Stimulated activated CD8-positive, alpha-beta memory T cell treated with anti-CD3 and anti-CD28 coated beads, Interleukin-7, amount 100 ng/mL, for 4 hours (primary cell): ENCODE results near the gene ATG5.
A peak's percentile ranks its signal among the peaks of the same experiment; 100 is the strongest.

Experiments
- DNase-seq, 2 donors: peaks; one replicate each; pipeline ENCODE4 v3.0.0-alpha.2; 2020; ENCODE audit warnings: low read depth in 2 of 2

ATG5 gene

DNA sequence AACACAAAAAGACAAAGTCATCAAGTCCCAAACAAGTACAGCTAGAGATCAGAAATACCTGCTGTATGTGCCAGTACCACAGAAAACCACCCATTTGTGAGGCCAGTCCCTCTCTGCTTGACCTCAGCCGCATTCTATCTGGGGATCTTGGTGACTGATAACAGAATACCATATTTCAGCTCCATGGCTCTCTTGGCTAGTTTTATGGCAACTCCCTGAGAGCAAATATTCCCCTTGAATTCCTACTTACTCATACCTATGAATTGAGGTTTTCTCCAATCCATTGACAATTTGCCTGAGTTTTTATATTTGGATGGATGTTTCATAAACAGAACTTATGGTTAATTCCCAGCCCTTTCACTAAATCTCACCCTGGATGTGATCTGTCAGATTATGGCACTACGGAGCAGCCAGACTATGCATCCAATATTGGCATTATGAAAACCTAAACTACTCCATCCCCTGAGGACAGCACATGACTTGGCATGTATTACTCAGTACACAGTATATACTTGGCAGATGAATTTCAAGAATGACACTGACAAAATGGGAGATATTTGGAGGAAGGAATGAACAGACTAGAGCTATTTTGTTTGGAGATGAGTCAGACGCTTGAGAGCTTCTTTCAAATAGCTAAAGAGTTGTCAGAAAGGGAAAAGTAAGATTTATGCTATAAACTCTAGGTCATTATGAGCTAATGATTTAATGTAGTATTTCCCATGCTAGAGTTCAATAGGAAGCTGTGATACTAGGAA is 143.7 kb downstream of the ATG5 start:
- no peak for DNase-seq

DNA sequence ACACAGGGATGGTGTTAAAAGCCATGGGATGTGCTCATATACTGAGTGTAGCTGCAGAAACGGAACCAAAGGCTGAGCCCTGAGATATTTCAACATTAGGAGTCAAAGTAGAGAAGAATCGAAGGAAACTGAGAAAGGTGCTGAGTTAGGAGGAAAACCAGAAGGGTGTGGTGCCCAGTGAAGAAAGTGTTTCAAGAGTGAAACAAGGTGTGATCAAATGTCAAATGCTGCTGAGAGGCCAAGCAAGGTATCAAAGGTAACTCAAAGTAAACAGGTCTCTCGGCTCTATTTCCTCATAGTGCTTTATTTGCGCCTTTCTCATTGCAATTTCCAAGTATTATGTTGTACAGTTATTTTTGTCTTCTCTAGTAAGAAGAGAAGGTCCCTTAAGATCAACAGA is 145.4 kb downstream of the ATG5 start:
- DNase-seq = no peak

DNA sequence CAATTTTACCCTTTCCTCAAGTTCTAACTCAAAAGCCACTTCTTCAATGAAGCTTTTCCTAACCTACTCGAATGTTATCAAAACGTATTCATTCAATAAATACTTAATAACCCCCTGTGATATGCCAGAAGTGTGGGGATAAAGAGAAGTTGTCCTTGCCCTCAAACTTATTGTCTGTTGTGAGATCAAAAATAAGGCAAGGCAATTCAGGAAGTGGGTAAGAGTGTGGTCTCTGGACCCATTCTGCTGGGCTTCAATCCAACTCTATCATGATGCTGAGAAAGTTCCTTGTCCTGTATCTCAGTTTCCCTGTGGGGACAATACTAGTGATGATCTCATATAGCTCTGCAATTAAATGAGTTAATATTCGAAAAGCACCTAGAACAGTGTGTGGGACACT is 146.7 kb downstream of the ATG5 start:
- DNase-seq = no peak

DNA sequence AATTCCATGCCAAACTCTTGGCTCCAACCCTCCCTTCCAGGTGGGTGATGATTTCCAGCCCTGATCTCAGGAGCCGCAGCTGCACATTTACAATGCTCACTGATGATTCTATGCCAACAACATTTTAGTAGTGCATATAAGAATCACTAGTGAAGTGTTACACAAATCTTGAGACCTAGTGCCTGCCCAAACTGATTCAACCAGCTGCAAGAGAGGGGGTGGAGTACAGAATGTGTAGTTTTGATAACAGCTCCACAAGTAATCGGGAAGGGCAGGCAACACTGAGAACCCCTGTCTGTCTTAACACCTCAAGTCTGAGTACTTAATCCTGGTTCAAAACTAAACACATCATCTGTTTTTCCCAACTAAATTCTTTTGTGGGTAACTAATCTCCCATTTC is 147.8 kb downstream of the ATG5 start:
- DNase-seq = no peak

DNA sequence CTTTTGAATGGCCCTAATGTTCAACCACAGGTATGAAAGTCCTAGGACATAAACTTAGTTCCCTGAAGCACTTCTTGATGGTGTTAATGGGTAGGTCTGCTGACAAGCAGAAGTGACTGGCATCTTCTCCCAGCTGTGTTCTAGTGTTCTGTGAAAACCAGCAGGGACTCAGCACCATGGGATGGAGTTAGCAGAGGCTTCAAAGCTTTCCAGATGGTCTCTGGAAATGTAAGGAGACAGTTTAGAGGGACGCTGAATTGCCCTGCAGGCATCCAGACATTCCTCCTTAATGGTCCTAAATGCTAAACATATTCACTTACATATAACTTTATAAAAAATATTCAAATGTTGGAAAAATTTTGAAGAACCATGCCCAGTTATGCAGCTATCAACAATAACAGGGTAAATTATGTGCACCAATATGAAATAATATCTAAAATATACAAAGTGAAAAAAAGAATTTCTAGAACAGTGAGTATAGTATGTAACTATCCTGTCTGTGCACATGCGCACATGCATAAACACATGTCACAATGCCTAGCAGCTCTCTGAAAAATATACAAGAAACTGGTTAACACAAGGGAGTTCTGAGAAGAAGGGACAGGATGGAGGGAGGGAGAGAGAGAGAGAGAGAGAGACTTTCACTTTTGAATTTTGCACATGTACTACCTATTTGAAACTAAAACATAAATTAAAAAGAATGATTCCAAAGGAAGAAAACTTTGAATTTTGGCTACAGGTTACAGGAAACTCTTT is 152.3 kb downstream of the ATG5 start:
- no peak for DNase-seq

DNA sequence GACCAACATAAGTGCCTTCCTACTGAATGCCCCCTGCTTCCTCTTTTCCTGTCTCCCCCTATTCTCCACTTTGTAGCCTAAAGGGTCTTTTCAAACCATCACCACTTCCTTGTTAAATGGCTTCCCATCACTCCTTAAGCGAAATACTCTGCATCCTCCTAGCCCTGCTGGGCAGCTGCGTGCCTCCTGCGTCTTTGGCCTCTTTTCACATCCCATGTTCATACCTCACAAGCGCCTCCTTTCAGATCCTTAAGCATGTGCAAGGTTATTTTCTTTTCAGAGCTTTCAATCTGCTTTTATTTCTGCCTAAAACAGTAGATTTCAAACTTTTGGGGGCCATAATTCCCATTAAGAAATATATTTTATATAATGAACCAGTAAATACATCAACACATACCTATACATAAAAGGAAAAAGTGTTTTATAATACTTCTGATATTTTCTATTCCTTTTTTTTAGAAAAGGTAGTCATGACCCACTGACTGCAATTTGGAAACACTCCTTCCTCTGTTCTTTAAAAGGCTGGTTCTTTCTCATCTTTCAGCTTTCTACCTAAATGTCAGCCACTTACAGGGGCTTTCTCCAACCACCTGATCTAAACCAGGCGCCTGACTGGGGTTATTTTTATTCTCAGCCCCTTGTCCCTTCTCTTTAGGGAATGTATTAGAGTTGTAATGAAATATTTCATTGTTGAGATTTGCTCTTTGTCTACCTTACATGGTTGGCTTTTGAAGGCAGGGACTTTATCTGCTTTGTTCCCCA is 155.3 kb downstream of the ATG5 start:
- no peak for DNase-seq

- no peak for DNase-seq
Measured at GRCh38 chr6:106169517-106169916, 156.0 kb downstream of the ATG5 start.

- no peak for DNase-seq
Measured at GRCh38 chr6:106168097-106168888, 157.3 kb downstream of the ATG5 start.

- DNase-seq = no peak
Measured at GRCh38 chr6:106167096-106167814, 158.3 kb downstream of the ATG5 start.

DNA sequence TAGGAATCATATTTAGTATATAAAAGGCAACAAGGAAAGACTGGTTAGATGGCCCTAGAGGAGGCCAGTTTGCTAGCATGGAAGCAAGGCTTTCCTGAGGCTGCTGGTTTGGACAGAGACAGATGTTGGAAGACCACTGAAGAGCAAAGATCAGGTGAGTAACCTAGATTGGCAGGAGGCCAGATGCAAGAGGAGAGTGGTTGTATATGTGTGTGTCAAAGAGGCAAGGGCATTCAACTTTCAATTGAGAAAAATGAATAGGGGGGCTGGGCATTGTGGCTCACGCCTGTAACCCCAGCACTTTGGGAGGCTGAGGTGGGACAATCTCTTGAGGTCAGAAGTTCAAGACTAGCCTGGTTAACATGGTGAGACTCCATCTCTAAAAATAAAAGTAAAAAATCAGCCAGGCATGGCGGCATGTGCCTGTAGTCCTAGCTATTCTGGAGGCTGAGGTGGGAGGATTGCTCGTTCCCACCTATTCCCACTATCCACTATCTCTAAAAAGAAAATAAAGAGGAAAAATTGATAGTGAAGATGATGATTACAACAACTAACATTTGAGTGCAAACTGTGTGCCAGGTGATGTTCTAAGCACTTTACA is 159.6 kb downstream of the ATG5 start:
- DNase-seq = no peak

DNA sequence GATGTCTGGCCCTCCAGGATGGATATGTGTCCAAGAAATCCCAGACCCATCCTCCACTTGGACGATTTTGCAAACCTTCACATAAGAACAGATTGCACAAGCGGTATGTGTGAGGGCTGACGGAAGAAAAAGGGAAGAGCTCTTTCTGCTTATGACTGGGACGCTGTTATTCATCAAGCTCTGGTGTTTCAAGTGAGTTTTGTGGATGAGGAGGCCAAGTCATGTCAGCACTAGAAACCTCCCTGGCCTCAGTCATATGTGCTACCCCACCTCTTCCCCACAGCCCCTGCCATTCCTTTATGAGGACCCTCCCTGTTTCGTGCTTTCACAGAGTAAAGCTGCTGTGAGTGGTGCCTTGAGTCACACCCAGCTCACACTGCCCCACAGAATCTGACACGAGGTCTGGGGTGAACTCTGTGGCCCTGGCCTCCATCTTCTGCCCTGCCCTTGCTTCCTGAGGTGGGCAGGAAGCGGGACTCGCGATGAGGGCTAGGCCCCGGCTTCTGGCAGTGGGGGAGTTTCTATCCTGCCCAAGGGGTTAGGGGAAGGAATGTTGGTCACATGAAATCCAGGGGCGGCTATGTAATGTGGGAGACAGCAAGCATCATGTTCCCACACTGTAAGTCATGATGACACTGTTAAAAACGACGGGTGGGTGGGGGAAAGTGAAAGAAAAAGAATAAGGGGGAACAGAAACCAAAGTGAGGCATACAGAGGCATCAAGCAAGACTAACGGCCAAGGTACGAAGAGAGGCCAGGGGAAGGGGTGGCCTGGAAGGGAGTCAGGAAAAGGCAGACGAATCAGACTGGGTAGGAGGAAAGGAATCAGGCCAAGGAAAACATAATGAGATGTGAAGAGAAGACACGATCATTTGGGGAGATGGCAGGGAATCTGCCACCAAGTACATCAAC is 161.3 kb downstream of the ATG5 start:
- DNase-seq = peak; percentile 43 to 46

DNA sequence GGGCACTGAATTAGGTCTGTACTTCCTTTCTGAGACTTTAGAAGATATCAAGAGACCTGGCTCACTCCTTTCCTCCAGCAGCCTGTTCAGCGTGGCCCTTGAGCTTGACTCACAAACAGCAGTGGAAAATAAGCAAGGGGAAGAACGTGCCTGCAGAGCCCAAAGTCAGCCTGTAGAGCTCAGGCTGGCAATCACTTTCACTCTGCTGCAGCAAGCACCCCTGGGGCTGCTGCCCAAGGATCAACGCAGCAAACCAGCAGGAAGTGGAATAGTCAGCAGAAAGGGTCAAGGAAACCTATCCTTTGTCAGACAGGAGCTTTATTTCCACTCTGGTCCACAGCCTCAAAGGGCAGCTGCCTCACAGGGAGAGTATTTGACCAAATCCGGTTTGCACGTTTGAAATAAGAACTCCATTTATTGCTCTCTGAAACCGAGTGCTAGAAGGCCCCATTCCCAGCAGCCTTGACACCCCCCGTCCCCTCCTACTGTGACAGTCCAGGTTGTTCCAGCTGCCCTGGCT is 162.1 kb downstream of the ATG5 start:
- DNase-seq = peak; percentile 33 to 39

GRCh38 chr6:106162921-106163320 is 162.6 kb downstream of the ATG5 start:
- DNase-seq = no peak

DNA sequence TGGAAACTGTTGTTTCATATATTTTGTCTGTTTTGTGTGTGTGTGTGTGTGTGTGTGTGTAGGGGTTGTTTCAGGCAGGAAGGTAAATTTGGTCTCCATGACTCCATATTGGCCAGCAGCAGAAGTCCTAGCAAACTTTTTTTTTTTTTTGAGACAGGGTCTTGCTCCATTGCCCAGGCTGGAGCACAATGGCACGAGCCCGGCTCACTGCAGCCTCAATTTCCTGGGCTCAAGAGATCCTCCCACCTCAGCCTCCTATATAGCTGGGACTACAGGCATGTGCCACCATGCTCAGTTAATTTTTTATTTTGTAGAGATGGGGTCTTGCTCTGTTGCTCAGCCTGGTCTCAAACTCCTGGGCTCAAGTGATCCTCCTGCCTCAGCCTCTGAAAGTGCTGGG is 163.7 kb downstream of the ATG5 start:
- no peak for DNase-seq

DNA sequence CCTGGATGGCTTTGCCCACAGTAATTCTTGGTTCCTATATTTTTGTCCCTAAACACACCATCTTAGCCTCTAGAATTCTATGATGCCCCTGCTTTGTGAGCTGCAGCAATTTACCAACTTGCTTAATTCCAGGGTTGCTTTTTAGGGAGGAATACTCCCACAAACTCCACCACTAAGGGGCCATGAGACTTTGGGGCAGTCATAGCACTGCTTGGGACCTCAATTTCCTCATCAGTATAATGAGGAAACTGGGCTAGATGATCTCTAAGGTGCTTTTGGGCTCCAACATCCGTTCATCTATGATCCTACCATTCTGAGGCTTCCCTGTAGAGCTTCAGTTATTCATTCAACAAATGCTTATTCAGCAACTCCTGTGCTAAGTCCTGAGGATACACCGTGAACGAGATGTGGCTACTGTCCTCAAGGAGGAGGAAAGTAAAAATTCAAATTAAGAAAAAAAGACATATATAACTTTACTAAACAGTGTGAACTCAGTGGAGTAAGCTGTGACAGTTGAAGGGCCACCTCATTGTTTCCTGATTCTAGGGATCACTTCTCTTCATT is 164.2 kb downstream of the ATG5 start:
- DNase-seq = no peak

DNA sequence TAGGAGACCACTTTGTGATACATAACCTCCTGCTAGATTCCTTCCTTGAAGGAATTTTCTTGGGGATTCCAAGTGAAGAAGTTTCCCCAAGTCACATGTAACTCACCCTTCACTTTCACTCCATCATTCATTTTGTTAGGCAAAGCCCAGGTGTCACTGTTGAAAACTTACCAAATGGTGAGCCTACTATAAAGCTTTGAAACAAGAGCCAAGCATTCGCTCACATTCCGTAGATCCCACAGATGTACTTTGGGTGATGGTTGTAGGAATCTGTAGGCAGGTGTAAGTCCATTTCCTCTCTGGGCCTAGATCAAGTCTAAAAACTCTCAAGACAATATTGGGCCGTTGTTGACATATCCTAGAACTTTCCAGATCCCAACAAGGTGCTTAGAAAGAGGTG is 165.4 kb downstream of the ATG5 start:
- no peak for DNase-seq

- DNase-seq = no peak
Measured at GRCh38 chr6:106159531-106159940, 166.0 kb downstream of the ATG5 start.

DNA sequence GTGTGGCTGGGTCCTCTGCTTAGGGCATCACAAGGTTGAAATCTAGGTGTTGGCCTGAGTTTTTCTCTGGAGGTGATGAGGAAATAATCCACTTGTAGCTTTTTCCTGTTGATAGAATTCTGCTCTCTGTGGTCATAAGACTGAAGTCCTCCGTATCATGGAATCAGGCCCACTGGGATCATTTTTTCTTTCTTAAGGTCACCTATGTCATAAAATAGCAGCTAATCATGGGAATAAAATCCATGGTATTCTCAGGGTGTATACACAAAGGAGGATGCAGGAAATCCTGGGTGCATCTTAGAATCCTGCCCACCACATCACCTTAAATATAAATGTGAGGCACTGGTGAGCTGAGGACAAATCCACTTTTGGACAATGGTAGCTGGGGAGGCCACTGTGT is 166.7 kb downstream of the ATG5 start:
- DNase-seq = no peak

DNA sequence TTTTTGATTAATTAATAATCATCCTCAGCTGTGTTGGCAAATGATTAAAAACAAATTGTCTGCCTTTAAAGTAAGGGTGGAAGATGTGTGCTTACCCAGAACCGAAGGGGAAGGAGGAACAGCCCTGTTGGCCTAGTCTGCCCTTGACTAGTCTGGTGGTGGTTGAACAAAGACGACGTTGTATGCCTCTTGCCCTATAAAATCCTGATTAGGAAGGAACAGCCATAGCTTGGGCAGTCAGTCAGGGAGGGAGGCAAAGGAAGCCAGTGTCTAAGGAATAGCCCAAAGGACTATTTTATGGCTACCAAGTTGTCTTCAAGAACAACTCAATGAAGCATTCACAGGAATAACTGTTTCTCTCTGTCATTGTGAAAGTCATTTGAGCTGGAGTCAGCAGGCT is 168.7 kb downstream of the ATG5 start:
- DNase-seq = no peak
